SJSA1 (cell line): Measurements from ENCODE around the gene BORCS5. TPM values are rescaled to one million over a fixed set of nuclear protein-coding genes. Genes with fewer than 3 reads are reported as not detected.
A peak's percentile ranks its signal among the peaks of the same experiment; 100 is the strongest.

Experiments used
- DNase-seq, 2 experiments: peaks; one replicate each; pipeline ENCODE4 v3.0.0-alpha.2; 2015 to 2020; ENCODE audit warnings: low spot score in 2 of 2, low read depth in 1 of 2
- H3K27ac ChIP-seq: fragments of 250-450 bp; sonication (Bioruptor Pico); 2 replicates; pipeline ENCODE4 v1.5.1; 2020; ENCODE audit warnings: mild to moderate bottlenecking, moderate library complexity
- H3K27me3 ChIP-seq: fragments of 250-450 bp; sonication (Bioruptor Pico); replicated peaks from 2 replicates; pipeline ENCODE4 v1.5.1; 2020; ENCODE audit warnings: mild to moderate bottlenecking, moderate library complexity
- H3K36me3 ChIP-seq: fragments of 250-450 bp; sonication (Bioruptor Pico); 2 replicates; pipeline ENCODE4 v1.5.1; 2020; ENCODE audit warnings: mild to moderate bottlenecking
- H3K4me1 ChIP-seq: fragments of 250-450 bp; sonication (Bioruptor Pico); replicated peaks from 2 replicates; pipeline ENCODE4 v1.6.1; 2021; ENCODE audit warnings: mild to moderate bottlenecking
- H3K4me3 ChIP-seq: fragments of 250-450 bp; sonication (Bioruptor Pico); 2 replicates; pipeline ENCODE4 v1.5.1; 2020; ENCODE audit warnings: mild to moderate bottlenecking
- H3K9me3 ChIP-seq: fragments of 250-450 bp; sonication (Bioruptor Pico); replicated peaks from 2 replicates; pipeline ENCODE4 v1.5.1; 2020; ENCODE audit warnings: mild to moderate bottlenecking
- total RNA-seq: library from RNA; depleted of rRNA; stranded (reverse); fragments of >200 nt; shearing (Covaris generic); gene quantifications from 2 replicates; pipeline ENCODE4 v1.2.3, GENCODE V29; 2014

BORCS5 gene
- total RNA-seq, 1 experiment from 2014 or later, result 6.1 TPM

GRCh38 chr12:12365931-12366431 lies 9.1 kb downstream of the BORCS5 start:
- Histone ChIP-seq H3K27ac (peak overlapping the region; percentile 60), H3K36me3 (peaks cover 7% of the 10 kb centered on the region; the same call in 1 of the 2 replicates), H3K27me3 (no peaks in the 10 kb centered on the region), H3K4me1 (peaks cover 33% of the 10 kb centered on the region), H3K4me3 (no peak overlapping the region), H3K9me3 (no peaks in the 10 kb centered on the region)
- DNase-seq, result peak in 1 of 2 experiments; percentile 57

- Histone ChIP-seq H3K27ac (peak overlapping the region; percentile 60), H3K9me3 (no peaks in the 10 kb centered on the region), H3K36me3 (peaks cover 7% of the 10 kb centered on the region; the same call in 1 of the 2 replicates), H3K4me1 (peaks cover 33% of the 10 kb centered on the region), H3K4me3 (no peak overlapping the region), H3K27me3 (no peaks in the 10 kb centered on the region)
- no peak for DNase-seq
Observed at GRCh38 chr12:12366701-12367481, 10.0 kb downstream of the BORCS5 start.

DNA sequence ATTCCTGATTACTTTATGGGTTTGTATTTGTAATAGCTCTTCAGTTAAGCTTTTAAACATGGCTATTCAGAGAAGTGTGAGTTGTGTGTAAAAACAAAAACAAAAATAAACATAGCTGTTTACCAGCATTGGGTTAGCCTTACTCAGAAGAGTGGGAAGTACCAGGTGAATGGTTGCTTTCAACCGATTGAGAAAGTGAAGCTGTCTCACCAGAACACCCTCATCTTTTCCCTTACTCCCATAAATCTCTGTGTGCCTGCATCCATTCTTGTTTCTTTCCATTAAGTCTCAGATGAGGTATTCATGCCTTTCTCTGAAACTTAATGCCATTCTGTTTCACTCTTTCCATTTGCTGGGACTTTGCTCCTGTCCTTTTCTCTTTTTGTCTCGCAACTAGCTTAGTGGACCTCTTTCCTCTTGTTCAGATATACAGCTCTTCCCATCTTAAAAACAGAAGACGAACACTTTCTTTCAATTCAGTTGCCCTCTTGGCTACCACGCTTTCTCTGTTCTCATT lies 10.7 kb downstream of the BORCS5 start:
- Histone ChIP-seq H3K4me1 (peaks cover 33% of the 10 kb centered on the region), H3K9me3 (no peaks in the 10 kb centered on the region), H3K27ac (no peak overlapping the region; the same call in 1 of the 2 replicates), H3K36me3 (peaks cover 7% of the 10 kb centered on the region; the same call in 1 of the 2 replicates), H3K4me3 (no peak overlapping the region), H3K27me3 (no peaks in the 10 kb centered on the region)
- DNase-seq, result no peak

GRCh38 chr12:12372946-12373722 lies 16.3 kb downstream of the BORCS5 start:
- peaks cover 5% of the 10 kb centered on the region; the same call in 1 of the 2 replicates for H3K36me3 ChIP-seq
- H3K27ac ChIP-seq, result no peak overlapping the region
- no peaks in the 10 kb centered on the region for H3K9me3 ChIP-seq
- no peak for DNase-seq
- H3K4me3 ChIP-seq, result no peak overlapping the region
- no peaks in the 10 kb centered on the region for H3K27me3 ChIP-seq
- H3K4me1 ChIP-seq, result peaks cover 3% of the 10 kb centered on the region; the same call in 1 of the 2 replicates

DNA sequence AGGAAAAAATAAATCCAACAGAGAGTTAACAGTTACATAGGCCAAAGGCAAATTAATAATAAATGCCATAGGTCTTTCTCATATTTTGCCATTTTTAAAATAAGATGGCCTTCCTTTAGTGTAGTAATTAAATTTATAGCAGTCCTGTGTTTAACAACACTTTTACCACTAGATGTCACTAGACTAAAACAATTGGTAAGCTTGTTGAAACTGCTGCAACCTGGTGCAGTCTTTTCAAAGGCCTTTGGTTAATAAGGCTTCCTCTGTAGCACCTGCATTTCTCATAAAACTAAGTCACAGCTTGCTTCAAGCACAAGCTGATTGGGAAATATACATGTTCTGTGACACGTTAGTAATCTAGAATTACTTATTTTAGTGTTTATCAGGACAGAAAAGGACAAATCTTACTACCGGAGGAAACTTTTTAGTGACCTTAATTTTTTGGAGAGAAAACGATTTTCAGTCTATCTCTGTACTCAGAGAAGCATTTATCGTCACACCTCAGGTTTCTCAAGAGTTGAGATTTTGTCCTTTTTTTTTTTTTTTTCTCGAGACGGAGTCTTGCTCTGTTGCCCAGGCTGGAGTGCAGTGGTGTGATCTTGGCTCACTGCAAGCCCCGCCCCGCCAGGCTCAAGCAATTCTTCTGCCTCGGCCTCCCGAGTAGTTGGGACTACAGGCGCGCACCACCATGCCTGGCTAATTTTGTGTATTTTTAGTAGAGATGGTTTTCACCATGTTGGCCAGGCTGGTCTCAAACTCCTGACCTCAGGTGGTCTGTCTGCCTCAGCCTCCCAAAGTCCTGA lies 20.0 kb downstream of the BORCS5 start:
- Histone ChIP-seq H3K27me3 (no peaks in the 10 kb centered on the region), H3K4me1 (no peaks in the 10 kb centered on the region), H3K36me3 (peaks cover 3% of the 10 kb centered on the region; the same call in 1 of the 2 replicates), H3K9me3 (no peaks in the 10 kb centered on the region), H3K4me3 (no peak overlapping the region), H3K27ac (no peak overlapping the region)
- DNase-seq, result peak in 1 of 2 experiments; percentile 51

DNA sequence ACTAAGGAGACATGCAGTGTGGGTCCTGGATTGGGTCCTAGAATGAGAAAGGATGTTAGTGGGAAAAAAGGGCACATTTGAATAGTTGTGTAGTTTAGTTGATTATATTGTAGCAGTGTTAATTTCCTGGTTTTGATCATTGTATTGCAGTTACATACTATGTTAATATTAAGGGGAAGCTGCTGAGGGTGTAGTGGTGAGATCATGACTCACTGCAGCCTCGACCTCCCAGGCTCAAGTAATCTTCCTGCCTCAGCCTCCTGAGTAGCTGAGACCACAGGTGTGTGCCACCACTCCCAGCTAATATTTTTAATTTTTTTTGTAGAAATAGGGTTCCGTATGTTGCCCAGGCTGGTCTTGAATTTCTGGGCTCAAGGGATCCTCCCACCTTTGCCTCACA lies 21.7 kb downstream of the BORCS5 start:
- no peak for DNase-seq
- H3K27me3 ChIP-seq, result no peaks in the 10 kb centered on the region
- H3K9me3 ChIP-seq, result no peaks in the 10 kb centered on the region

DNA sequence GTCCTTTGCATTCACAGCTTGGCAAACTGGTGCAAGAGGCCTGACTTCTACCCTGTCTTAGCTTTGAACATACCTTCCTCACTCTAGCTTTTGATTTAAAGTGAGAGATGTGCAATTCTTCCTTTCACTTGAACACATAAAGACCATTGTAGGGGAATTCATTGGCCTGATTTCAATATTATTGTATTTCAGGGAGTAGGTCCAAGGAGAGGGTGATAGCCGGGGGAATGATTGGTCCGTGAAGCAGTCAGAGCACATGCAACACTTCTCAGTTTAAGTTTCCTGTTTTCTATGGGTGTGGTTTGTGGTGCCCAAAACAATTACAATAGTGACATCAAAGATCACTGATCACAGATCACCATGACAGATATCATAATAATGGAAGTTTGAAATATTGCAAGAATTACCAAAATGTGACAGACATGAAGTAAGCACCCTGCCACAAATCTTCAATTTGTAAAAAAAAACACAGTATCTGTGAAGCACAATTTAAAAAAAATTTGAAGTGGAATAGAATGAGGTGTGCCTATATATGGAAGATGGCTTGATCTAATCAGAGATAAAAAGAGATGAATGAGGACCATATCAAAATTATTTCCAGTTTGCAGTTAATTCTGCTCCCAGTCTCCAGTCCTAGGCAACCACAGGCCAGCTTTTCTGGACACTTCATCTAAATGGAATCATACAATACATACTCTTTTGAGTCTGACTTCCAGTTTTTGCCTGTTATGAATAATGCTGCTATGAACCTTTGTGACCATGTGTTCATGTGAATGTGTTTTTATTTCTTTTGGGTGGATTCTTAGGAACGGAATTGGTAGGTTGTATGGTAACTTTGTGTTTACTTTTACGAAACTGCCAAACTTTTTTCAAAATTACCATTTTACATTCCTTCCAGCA lies 23.2 kb downstream of the BORCS5 start:
- peaks cover 3% of the 10 kb centered on the region; the same call in 1 of the 2 replicates for H3K36me3 ChIP-seq
- no peak overlapping the region for H3K27ac ChIP-seq
- H3K9me3 ChIP-seq, result no peaks in the 10 kb centered on the region
- no peak overlapping the region for H3K4me3 ChIP-seq
- no peaks in the 10 kb centered on the region for H3K27me3 ChIP-seq
- H3K4me1 ChIP-seq, result no peaks in the 10 kb centered on the region
- no peak for DNase-seq

More for the DNA sequence above, 21.7 kb downstream of the BORCS5 start:
- H3K4me3 ChIP-seq, result no peak overlapping the region
- no peaks in the 10 kb centered on the region for H3K4me1 ChIP-seq
- H3K27ac ChIP-seq, result no peak overlapping the region
- peaks cover 3% of the 10 kb centered on the region; the same call in 1 of the 2 replicates for H3K36me3 ChIP-seq

DNA sequence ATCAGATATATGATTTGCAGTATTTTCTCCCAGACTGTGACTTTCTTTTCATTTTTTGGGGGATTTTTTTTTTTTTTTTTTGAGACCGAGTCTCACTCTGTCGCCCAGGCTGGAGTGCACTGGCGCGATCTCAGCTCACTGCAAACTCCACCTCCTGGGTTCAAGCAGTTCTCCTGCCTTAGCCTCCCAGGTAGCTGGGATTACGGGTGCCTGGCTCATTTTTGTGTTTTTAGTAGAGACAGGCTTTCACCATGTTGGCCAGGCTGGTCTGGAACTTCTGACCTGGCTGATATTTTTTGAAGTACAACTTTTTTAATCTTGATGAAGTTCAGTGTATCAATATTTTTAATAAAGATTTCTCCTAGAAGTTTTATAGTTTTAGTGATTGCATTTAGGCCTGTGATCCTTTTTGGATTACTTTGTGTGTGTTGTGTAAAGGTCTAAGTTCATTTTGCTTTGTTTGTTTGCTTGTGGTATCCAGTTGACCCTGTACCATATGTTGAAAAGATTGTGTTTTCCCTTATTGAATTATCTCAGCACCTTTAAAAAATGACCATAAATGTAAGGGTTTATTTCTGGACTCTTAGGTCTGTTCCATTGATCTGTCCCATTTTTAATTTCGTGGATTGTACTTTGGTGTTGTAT lies 24.2 kb downstream of the BORCS5 start:
- no peak overlapping the region for H3K27ac ChIP-seq
- no peaks in the 10 kb centered on the region for H3K9me3 ChIP-seq
- no peak overlapping the region for H3K4me3 ChIP-seq
- no peaks in the 10 kb centered on the region for H3K4me1 ChIP-seq
- no peak for DNase-seq
- peaks cover 3% of the 10 kb centered on the region; the same call in 1 of the 2 replicates for H3K36me3 ChIP-seq
- no peaks in the 10 kb centered on the region for H3K27me3 ChIP-seq

DNA sequence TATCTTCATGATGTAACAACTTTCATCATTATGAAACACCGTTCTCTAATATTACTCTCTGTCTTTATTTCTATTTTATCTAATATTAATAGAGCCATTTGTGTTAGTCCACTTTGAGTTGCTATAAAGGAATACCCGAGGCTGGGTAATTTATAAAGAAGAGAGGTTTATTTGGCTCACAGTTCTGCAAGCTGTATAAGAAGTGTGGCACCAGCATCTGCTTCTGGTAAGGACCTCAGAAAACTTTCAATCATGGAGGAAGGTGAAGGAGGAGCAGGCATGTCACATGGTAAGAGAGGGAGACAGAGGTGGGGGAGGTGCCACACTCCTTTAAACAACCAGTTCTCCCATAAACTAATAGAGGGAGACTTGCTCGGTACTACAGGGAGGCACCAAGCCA lies 25.1 kb downstream of the BORCS5 start:
- H3K4me3 ChIP-seq, result no peak overlapping the region
- no peak overlapping the region for H3K27ac ChIP-seq
- H3K9me3 ChIP-seq, result no peaks in the 10 kb centered on the region
- peaks cover 3% of the 10 kb centered on the region; the same call in 1 of the 2 replicates for H3K36me3 ChIP-seq
- no peaks in the 10 kb centered on the region for H3K4me1 ChIP-seq
- no peaks in the 10 kb centered on the region for H3K27me3 ChIP-seq
- no peak for DNase-seq

GRCh38 chr12:12384571-12385340 lies 27.9 kb downstream of the BORCS5 start:
- no peak overlapping the region for H3K4me3 ChIP-seq
- H3K9me3 ChIP-seq, result no peaks in the 10 kb centered on the region
- no peaks in the 10 kb centered on the region for H3K27me3 ChIP-seq
- DNase-seq, result no peak
- peaks cover 3% of the 10 kb centered on the region; the same call in 1 of the 2 replicates for H3K36me3 ChIP-seq
- H3K4me1 ChIP-seq, result no peaks in the 10 kb centered on the region
- no peak overlapping the region for H3K27ac ChIP-seq

DNA sequence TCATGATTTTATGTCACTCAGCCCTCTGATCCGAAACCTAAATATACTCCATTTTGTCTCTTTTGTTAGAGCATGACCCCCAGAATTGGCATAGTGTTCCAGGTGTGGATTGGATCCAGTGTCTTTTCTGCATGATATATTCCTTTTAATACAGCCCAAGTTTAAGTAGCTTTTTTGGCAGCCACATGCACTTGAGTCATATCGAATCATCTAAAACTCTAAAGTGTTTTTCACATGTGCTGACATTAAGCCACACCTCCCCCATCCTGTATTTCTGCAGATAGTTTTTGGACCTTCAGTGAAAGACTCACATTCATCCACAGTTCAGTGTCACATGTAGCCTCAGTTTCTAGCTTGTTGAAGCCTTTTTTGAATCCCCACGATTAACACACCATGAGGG lies 30.6 kb downstream of the BORCS5 start:
- no peak for DNase-seq
- H3K9me3 ChIP-seq, result no peaks in the 10 kb centered on the region
- H3K4me1 ChIP-seq, result no peaks in the 10 kb centered on the region
- H3K4me3 ChIP-seq, result no peak overlapping the region
- H3K27me3 ChIP-seq, result no peaks in the 10 kb centered on the region
- no peaks in the 10 kb centered on the region for H3K36me3 ChIP-seq
- no peak overlapping the region for H3K27ac ChIP-seq
